Mononuclear cell (primary cell): Measurements from ENCODE around the gene MIEF1. TPM values are rescaled to one million over a fixed set of nuclear protein-coding genes. Genes with fewer than 3 reads are reported as not detected.

ENCODE experiments used
- H3K27me3 ChIP-seq: 2 replicates; pipeline ENCODE4 v1.6.0; 2011; ENCODE audit warnings: low read length, control low read depth; ENCODE audit not compliant: insufficient read depth
- H3K4me1 ChIP-seq: 2 replicates; pipeline ENCODE4 v1.5.1; 2011; ENCODE audit warnings: mild to moderate bottlenecking, low read length, control low read depth; ENCODE audit not compliant: insufficient read depth
- H3K4me3 ChIP-seq: 2 replicates; pipeline ENCODE4 v1.5.1; 2011; ENCODE audit warnings: mild to moderate bottlenecking, low read length, moderate library complexity
- H3K9me3 ChIP-seq: 2 replicates; pipeline ENCODE4 v1.5.1; 2011; ENCODE audit warnings: low read depth, mild to moderate bottlenecking, control low read depth, low read length
- total RNA-seq: library from RNA; depleted of rRNA; stranded (reverse); fragments of >200 nt; gene quantifications from one replicate; pipeline ENCODE4 v1.2.3, GENCODE V29; 2012

The MIEF1 gene
- total RNA-seq, 1 donor, result 26.4 TPM

GRCh38 chr22:39467390-39467895 is 34.6 kb upstream of the MIEF1 start:
- Histone ChIP-seq H3K9me3 (no peaks in the 10 kb centered on the region), H3K4me3 (no peak overlapping the region), H3K27me3 (no peaks in the 10 kb centered on the region), H3K4me1 (peaks cover 46% of the 10 kb centered on the region)

DNA sequence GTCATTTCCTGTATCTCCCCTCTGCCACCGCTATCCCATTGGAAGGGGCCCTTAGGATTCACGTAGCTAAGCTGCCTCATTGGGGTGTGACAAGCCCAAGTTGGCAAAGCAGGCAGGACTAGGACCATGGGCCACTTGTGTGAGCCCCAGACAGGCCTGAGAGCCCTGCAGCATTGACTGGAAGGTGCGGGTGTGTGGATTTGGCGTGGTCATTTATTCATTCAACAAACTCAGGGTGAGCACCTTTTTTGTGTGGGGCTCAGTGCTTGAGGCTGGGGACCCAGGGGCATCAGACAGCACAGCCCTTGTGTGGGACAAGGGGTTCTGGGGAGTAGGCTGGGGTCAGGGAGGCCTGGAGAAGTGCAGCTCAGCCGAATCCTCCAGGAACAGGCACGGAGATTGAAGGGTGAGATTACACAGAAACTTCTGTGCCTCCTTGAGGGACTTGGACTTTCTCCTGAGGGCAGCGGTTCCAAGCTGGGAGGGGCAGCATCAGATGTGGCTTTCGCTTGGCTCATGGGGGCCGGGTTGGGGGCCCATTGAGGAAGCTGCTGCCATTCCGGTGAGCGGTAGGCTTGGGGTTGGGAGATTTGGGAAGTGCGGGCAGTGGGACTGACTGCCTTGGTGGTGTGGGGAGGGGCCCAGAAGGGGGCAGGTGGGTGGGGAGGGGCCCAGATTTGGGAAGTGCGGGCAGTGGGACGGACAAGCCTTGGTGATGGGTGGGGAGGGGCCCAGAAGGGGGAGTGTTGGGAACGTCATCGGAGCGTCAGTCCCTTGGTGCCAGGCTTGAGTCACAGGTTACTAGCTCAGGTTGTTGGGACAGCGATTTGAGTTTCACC is 33.4 kb upstream of the MIEF1 start:
- Histone ChIP-seq H3K4me1 (peaks cover 46% of the 10 kb centered on the region), H3K4me3 (no peak overlapping the region), H3K27me3 (no peaks in the 10 kb centered on the region), H3K9me3 (no peaks in the 10 kb centered on the region)

GRCh38 chr22:39469326-39469680 is 32.8 kb upstream of the MIEF1 start:
- Histone ChIP-seq H3K27me3 (no peaks in the 10 kb centered on the region), H3K4me1 (peaks cover 43% of the 10 kb centered on the region), H3K9me3 (no peaks in the 10 kb centered on the region), H3K4me3 (no peak overlapping the region)

DNA sequence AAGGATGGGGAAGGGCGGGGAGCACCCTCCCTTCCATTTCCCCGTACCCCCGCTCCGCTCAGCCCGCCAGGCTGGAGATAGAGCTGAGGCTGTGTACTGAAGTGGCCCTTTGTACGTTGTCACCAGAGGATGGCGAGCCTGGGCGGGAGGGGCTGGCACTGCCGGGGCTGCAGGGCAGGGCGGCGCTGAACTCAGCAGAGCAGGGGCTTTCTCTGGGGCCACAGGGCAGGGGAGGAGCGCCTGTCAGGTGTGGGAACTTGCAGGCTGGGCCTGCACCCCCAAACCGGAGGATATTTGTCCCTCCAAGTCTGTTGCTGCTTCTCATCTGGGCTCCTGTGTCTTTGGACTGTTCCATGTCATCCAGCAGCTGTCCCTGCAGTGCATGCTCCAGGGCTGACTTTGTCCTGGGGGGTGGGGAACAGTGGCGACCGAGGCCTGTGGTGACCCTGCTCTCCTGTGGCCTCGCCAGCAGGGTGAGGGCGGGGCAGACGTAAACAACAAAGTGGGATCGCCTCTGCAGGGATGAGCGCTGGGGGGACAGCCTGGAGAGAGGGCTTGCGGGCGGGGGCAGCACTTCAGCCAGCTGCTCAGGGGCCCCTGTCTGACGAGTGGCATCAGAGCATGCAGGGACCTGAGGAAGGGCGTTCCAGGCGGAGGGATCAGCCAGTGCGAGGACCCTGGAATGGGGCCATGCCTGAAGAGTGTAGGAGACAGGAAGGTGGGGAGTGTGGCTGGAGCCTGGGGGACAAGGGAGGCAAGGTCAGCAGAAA is 32.2 kb upstream of the MIEF1 start:
- Histone ChIP-seq H3K4me1 (peaks cover 43% of the 10 kb centered on the region), H3K9me3 (no peaks in the 10 kb centered on the region), H3K4me3 (no peak overlapping the region), H3K27me3 (no peaks in the 10 kb centered on the region)

- Histone ChIP-seq H3K4me1 (peaks cover 39% of the 10 kb centered on the region), H3K27me3 (no peaks in the 10 kb centered on the region), H3K4me3 (no peak overlapping the region), H3K9me3 (no peaks in the 10 kb centered on the region)
Observed at GRCh38 chr22:39470451-39471291, 31.4 kb upstream of the MIEF1 start.

DNA sequence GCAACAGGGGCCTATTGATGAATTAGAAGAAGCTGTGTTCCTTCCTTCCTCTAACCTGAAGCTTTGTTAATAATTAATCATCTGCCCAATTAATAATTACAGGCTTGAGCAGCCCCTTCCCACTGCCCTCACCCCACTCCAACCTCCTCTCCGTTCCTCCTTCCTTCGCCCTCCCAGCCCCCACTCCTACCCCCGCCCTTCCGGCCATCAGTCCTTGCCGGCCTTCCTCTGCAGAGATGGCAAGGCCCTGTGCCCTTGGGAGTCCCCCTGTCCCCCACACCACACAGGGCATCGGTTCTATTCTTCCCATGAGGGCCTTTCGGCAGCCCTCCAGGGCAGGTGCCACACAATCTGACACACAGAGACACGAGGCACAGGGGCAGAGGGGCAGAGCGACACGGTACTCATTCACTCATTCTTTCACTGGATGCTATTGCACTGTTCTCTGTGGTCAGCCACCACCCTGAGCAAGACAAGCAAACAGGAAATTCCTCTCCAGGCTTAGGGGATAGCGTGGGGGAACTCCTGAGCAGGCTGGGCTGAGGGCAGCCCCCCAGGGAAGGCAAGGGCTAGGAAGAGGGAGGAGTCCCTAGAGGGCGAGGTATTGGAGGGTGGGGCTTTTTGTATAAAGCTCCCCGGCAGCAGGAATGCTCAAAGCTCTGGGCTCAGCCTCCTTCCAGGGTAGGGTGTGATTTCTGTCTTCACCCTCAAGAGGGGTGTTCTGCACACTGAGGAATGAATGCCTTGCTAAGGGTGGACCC is 30.5 kb upstream of the MIEF1 start:
- peaks cover 39% of the 10 kb centered on the region for H3K4me1 ChIP-seq
- no peaks in the 10 kb centered on the region for H3K27me3 ChIP-seq
- H3K9me3 ChIP-seq, result no peaks in the 10 kb centered on the region
- H3K4me3 ChIP-seq, result no peak overlapping the region

GRCh38 chr22:39472570-39473556 is 29.2 kb upstream of the MIEF1 start:
- Histone ChIP-seq H3K9me3 (no peaks in the 10 kb centered on the region), H3K4me3 (no peak overlapping the region), H3K27me3 (no peaks in the 10 kb centered on the region), H3K4me1 (peaks cover 39% of the 10 kb centered on the region)

GRCh38 chr22:39473851-39474250 is 28.2 kb upstream of the MIEF1 start:
- H3K27me3 ChIP-seq, result no peaks in the 10 kb centered on the region
- peaks cover 39% of the 10 kb centered on the region for H3K4me1 ChIP-seq
- H3K4me3 ChIP-seq, result no peak overlapping the region
- H3K9me3 ChIP-seq, result no peaks in the 10 kb centered on the region

DNA sequence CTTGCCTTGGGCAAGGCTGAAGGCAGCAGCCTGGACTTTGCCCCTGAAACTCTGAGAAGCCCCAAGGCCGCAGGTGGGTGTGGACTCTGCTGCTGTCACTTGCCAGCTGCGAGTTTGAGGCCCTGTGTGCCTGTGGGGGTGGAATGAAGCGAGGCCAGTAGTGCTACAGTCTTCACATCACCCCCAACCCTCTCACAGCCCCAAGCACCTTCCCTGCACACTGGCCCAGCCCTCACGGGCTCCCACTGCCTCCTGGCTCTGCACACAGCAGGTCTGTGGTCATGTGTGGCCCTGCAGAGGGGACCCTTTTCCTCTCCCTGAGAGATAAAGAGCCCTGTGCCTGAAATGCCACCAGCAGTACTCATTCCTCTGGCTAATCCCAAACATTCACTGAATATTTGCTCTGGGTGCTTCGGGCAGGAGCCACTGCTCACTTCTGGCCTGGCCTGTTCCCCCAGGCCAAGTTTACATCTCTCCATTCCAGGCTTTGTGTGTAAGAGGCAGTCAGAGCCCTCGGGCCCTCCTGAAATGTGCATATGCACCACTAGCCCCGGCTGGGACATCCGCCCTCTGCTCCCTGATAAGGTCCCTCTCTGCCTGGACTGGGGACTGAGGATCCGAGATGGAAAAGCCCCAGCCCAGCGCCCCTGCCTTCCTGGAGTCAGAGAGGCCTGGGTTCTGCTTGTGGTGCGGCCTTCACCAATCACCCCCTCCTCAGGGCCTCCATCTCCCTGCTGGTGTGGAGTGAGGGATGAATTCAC is 27.6 kb upstream of the MIEF1 start:
- no peaks in the 10 kb centered on the region for H3K27me3 ChIP-seq
- peaks cover 33% of the 10 kb centered on the region for H3K4me1 ChIP-seq
- H3K9me3 ChIP-seq, result no peaks in the 10 kb centered on the region
- no peak overlapping the region for H3K4me3 ChIP-seq

- Histone ChIP-seq H3K9me3 (no peaks in the 10 kb centered on the region), H3K27me3 (no peaks in the 10 kb centered on the region), H3K4me1 (peaks cover 28% of the 10 kb centered on the region), H3K4me3 (no peak overlapping the region)
Observed at GRCh38 chr22:39475337-39475736, 26.8 kb upstream of the MIEF1 start.

GRCh38 chr22:39475902-39476301 is 26.2 kb upstream of the MIEF1 start:
- H3K4me3 ChIP-seq, result no peak overlapping the region
- no peaks in the 10 kb centered on the region for H3K27me3 ChIP-seq
- peaks cover 25% of the 10 kb centered on the region for H3K4me1 ChIP-seq
- no peaks in the 10 kb centered on the region for H3K9me3 ChIP-seq

DNA sequence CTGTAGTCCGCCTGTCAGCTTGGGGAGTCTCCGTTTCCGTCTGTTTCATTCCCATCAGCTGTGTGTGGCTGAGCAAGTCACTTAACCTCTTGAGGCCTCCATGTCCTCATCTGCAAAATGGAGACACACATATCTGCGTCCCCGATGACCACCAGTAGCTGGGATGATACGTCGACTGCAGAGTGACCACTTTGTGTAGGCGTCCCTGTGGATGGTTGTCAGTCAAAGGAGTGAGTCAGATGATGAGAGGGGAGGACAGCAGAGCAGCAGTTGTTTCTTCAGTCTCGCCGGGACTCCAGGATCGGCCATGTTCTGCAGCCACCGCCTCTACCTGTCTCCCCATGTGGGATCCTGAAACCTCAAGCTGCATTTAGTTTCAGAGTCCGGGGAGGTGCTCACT is 25.4 kb upstream of the MIEF1 start:
- H3K27me3 ChIP-seq, result no peaks in the 10 kb centered on the region
- no peak overlapping the region for H3K4me3 ChIP-seq
- H3K4me1 ChIP-seq, result peaks cover 17% of the 10 kb centered on the region
- H3K9me3 ChIP-seq, result no peaks in the 10 kb centered on the region

- Histone ChIP-seq H3K9me3 (no peaks in the 10 kb centered on the region), H3K4me1 (peaks cover 9% of the 10 kb centered on the region), H3K27me3 (no peaks in the 10 kb centered on the region), H3K4me3 (no peak overlapping the region)
Observed at GRCh38 chr22:39477542-39477941, 24.5 kb upstream of the MIEF1 start.
